ENCODE results near the gene FGD4.

GRCh38 chr12:32596030-32596429 lies 196.7 kb downstream of the FGD4 start:
- no peak for TF ChIP-seq CTCF (IDR thresholded peaks at IDR 0.05)
- TF ChIP-seq POLR2A (IDR thresholded peaks at IDR 0.05): no peak

Data from body of pancreas (tissue), 4 donors.